SK-N-MC (cell line): Measurements from ENCODE around the gene PALM.
"Not testable (repeated sequence)": the region's sequence is repeated elsewhere in the genome, so short reads cannot be mapped to it uniquely, and the experiment has no call there.

Source experiments
- DNase-seq: peaks from one replicate; pipeline ENCODE4 v3.0.0-alpha.2; 2011; ENCODE audit warnings: low read depth, low spot score
- H3K27ac ChIP-seq: fragments of 200-600 bp; sonication (generic); 2 replicates; pipeline ENCODE4 v1.5.1; 2016; ENCODE audit warnings: mixed run types
- H3K36me3 ChIP-seq: fragments of 200-600 bp; sonication (generic); 2 replicates; pipeline ENCODE4 v1.6.1; 2017; ENCODE audit warnings: antibody characterized with exemption, low read length, mixed read lengths; ENCODE audit not compliant: insufficient read depth
- H3K4me3 ChIP-seq: fragments of 200-600 bp; sonication (generic); 2 replicates; pipeline ENCODE4 v1.5.1; 2016
- H3K9ac ChIP-seq: fragments of 200-600 bp; sonication (generic); 2 replicates; pipeline ENCODE4 v1.8.0; 2017; ENCODE audit warnings: mixed run types, mixed read lengths; ENCODE audit not compliant: insufficient read length
- H3K9me3 ChIP-seq: fragments of 200-600 bp; sonication (generic); 2 replicates; pipeline ENCODE4 v1.6.1; 2017; ENCODE audit warnings: low read depth, mild to moderate bottlenecking, antibody characterized with exemption, low read length, moderate library complexity, mixed read lengths
- EZH2 ChIP-seq: fragments of 200-600 bp; sonication (generic); IDR thresholded peaks from one replicate; pipeline ENCODE4 v1.6.1; 2017; ENCODE audit warnings: antibody characterized with exemption
- FOXP2 ChIP-seq: optimal IDR thresholded peaks from 2 replicates; pipeline ENCODE3; 2011; ENCODE audit warnings: mild to moderate bottlenecking, moderate library complexity; ENCODE audit not compliant: insufficient read depth; ENCODE audit errors: extremely low read length, control extremely low read depth
- POLR2AphosphoS5 ChIP-seq: IDR thresholded peaks from 2 replicates; pipeline ENCODE4 v1.6.1; 2012; ENCODE audit warnings: mild to moderate bottlenecking, low read depth, low read length, borderline replicate concordance

Gene PALM

DNA sequence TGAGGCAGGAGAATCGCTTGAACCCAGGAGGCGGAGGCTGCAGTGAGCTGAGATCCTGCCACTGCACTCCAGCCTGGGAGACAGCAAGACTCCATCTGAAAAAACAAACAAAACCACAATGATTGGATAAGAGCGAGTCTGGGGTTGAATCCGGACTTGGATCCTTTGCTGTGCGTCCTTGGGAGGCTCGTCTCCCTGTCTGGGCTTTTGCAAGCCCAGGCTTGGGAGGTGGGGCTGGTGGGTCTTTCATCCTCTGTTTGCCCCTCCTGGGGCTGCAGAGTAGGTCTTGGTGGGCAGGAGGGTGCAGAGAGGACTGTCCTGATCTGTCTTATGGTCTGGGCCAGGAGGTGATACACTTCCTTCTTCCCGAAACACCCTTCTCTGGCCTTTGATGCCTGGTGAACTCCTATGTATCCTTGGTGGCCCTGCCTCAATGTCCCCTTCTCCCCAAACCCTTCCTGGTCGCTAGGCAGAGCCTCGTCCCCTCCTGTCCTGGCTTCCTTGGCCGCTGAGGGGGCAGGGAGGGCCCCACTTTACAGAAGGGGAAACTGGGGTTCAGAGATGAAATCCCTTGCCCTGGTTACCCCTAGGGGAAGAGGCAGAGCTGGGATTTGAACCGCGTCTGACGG is 16.8 kb downstream of the PALM start:
- Histone ChIP-seq H3K4me3 (no peak overlapping the region), H3K9me3 (no peaks in the 10 kb centered on the region), H3K9ac (no peak overlapping the region), H3K27ac (no peak overlapping the region), H3K36me3 (no peaks in the 10 kb centered on the region)
- no peak for TF ChIP-seq POLR2AphosphoS5
- no peak for TF ChIP-seq FOXP2
- no peak for TF ChIP-seq EZH2
- no peak for DNase-seq

GRCh38 chr19:726993-727956 is 18.5 kb downstream of the PALM start:
- no peak overlapping the region for H3K9ac ChIP-seq
- H3K4me3 ChIP-seq: no peak overlapping the region
- no peak for DNase-seq
- H3K36me3 ChIP-seq: no peaks in the 10 kb centered on the region; the same call in 1 of the 2 replicates
- no peaks in the 10 kb centered on the region for H3K9me3 ChIP-seq
- TF ChIP-seq FOXP2 (no peak), POLR2AphosphoS5 (no peak), EZH2 (no peak)
- no peak overlapping the region for H3K27ac ChIP-seq

DNA sequence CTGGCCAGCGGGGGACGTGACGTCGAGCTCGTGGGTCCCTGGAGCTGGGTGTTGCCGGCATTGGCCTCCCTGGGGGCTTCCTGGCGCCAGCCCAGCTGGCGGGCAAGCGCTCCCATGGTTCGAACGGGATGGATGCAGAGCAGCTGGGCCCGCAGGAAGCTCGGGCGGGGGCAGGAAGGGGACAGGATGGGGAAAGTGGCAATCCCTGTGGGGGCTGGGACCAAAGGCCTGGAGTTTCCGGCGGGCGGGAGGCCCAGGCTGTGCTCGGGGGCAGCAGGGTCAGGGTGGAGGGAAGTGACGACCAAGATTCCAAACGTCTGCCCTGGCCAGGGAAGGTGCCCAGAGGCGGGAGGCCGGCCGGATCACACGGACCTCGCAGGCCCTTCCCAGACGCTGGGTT is 19.3 kb downstream of the PALM start:
- no peak overlapping the region for H3K27ac ChIP-seq
- no peak for DNase-seq
- no peak overlapping the region for H3K4me3 ChIP-seq
- H3K36me3 ChIP-seq: no peaks in the 10 kb centered on the region; the same call in 1 of the 2 replicates
- TF ChIP-seq FOXP2 (no peak), POLR2AphosphoS5 (no peak), EZH2 (no peak)
- no peak overlapping the region for H3K9ac ChIP-seq
- no peaks in the 10 kb centered on the region for H3K9me3 ChIP-seq

DNA sequence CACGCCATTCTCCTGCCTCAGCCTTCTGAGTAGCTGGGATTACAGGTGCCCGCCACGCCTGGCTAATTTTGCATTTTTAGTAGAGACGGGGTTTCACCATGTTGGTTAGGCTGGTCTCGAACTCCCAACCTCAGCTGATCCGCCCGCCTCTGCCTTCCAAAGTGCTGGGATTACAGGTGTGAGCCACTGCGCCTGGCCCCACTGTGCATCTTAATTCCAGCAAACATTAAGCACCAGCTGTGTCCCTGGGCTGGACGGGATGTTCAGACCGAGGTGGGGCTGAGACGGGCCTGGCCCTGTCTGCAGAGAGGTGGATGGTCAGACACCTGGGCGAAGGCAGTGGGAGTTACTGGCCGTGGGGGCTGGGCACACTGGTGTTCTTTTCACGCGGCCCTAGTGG is 20.8 kb downstream of the PALM start:
- not testable (repeated sequence) for H3K9me3 ChIP-seq, H3K9ac ChIP-seq, DNase-seq, H3K36me3 ChIP-seq, H3K27ac ChIP-seq, H3K4me3 ChIP-seq

GRCh38 chr19:729965-730668 is 21.4 kb downstream of the PALM start:
- Histone ChIP-seq H3K9ac (no peak overlapping the region), H3K9me3 (no peaks in the 10 kb centered on the region), H3K27ac (no peak overlapping the region), H3K36me3 (no peaks in the 10 kb centered on the region; the same call in 1 of the 2 replicates), H3K4me3 (no peak overlapping the region)
- no peak for DNase-seq
- TF ChIP-seq POLR2AphosphoS5 (no peak), EZH2 (no peak)

DNA sequence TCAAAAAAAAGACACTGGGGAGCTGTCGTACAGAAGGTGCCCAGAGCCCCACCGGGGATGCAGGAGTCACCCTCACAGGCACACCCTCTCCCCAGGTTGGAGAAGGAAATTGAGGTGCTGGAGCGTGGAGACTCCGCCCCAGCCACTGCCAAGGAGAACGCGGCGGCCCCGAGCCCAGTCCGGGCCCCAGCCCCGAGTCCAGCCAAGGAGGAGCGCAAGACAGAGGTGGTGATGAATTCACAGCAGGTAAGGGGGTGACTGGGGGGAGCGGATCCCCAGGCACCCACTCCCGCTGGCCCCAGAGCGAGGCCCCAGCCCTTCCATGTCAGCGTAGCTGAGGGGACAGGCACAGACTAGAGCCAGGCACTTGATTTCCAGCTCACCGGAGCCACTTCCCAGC is 22.3 kb downstream of the PALM start:
- no peak overlapping the region for H3K4me3 ChIP-seq
- no peaks in the 10 kb centered on the region for H3K9me3 ChIP-seq
- no peak for TF ChIP-seq EZH2
- no peak for TF ChIP-seq FOXP2
- TF ChIP-seq POLR2AphosphoS5: no peak
- no peaks in the 10 kb centered on the region; the same call in 1 of the 2 replicates for H3K36me3 ChIP-seq
- DNase-seq: no peak
- no peak overlapping the region for H3K27ac ChIP-seq
- no peak overlapping the region for H3K9ac ChIP-seq

DNA sequence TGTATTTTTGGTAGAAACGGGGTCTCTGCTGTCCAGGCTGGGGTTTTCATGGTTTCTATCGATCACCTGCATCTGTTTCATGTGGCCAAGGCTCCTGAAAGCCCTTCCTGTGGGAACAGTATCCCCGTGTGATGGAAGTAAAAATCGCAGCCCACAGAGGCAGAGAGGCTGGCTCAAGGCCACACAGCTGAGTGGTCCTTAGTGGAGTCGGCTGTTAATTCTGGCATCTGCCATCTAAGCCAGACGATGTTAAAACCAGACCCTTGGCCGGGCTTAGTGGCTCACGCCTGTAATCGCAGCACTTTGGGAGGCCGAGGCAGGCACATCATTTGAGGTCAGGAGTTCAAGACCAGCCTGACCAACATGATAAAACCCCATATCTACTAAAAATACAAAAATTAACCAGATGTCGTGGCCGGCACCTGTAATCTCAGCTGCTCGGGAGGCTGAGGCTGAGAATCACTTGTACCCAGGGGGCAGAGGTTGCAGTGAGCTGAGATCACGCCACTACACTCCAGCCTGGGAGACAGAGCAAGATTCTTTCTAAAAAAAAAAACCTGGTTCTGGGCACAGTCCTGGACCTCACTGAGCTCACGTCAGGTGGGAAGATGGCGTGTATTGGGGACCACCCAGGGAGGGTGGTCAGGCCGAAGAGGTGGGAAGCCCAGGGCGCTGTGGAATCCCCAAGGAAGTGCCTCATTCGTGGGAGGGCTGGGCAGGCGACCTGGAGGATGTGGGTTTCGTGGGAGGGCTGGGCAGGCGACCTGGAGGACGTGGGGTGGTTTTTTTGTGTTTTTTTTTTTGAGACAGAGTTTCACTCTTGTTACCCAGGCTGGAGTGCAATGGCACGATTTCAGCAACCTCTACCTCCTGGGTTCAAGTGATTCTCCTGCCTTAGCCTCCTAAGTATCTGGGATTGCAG is 23.7 kb downstream of the PALM start:
- Histone ChIP-seq H3K36me3 (no peaks in the 10 kb centered on the region; the same call in 1 of the 2 replicates), H3K9ac (no peak overlapping the region), H3K4me3 (no peak overlapping the region), H3K9me3 (no peaks in the 10 kb centered on the region), H3K27ac (no peak overlapping the region)
- DNase-seq: no peak
- TF ChIP-seq FOXP2: no peak
- TF ChIP-seq POLR2AphosphoS5: no peak
- TF ChIP-seq EZH2: no peak

DNA sequence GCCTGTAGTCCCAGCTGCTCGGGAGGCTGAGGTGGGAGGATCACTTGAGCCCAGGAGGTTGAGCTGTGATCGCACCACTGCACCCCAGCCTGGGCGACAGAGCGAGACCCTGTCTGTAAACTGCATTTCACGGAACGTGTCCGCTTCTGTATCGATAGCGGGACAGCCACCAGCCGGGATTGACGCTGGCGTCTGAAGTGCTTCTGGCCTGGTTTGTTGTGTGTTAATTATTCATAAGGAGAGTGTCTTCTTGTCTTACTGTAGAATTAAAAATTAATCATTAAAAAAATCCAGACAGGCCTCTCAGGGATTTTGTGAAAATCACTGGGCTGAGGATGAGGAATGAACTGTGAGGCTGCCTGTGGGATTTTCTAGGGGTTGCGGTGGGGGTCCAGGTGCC is 26.0 kb downstream of the PALM start:
- Histone ChIP-seq H3K9me3 (no peaks in the 10 kb centered on the region), H3K27ac (no peak overlapping the region), H3K9ac (no peak overlapping the region), H3K4me3 (no peak overlapping the region), H3K36me3 (no peaks in the 10 kb centered on the region; the same call in 1 of the 2 replicates)
- TF ChIP-seq FOXP2 (no peak), EZH2 (no peak), POLR2AphosphoS5 (no peak)
- no peak for DNase-seq
